HCT116 (cell line): ENCODE measurements around the gene RRAD. TPM values are rescaled to one million over a fixed set of nuclear protein-coding genes. Genes with fewer than 3 reads are reported as not detected.

Experiments used
- ATAC-seq: fragments of 200-7000 bp; cut with Tn5 transposase; 2 replicates; pipeline ENCODE4 v1.9.1; 2020; ENCODE audit warnings: mild to moderate bottlenecking, moderate library complexity
- BruUV-seq: library from RNA; stranded (reverse); fragments of 400-500 nt; replicated peaks from 2 replicates; lab custom pipeline; 2021; lab: Mats Ljungman, UMichigan
- CTCF ChIA-PET: fragments of 300-600 bp; sonication (Branson Sonifier 250); formaldehyde crosslinking; loops from one replicate; lab custom pipeline; 2021; ENCODE audit warnings: antibody characterized with exemption; lab: Charles Lee
- POLR2A ChIA-PET: fragments of 300-600, 350-600 bp; sonication (Branson Sonifier 250); formaldehyde crosslinking; loops from one replicate; lab custom pipeline; 2021; ENCODE audit warnings: antibody characterized with exemption; lab: Charles Lee
- RAD21 ChIA-PET, 2 experiments: fragments of 300-600 bp; sonication (Branson Sonifier 250); formaldehyde crosslinking; loops; one replicate each; lab custom pipeline; 2023; ENCODE audit warnings: low total read pairs in 2 of 2; ENCODE audit not compliant: uncharacterized antibody in 2 of 2, unreplicated experiment in 2 of 2, low non-redundant PET in 1 of 2; lab: Charles Lee
- DNase-seq: peaks from one replicate; pipeline ENCODE4 v3.0.0-alpha.2; 2010; ENCODE audit warnings: low read depth, low spot score
- H2AFZ ChIP-seq: fragments of 200-600 bp; shearing (Covaris generic), sonication (generic); 2 replicates; pipeline ENCODE4 v1.6.1; 2017; ENCODE audit warnings: low read depth, mixed run types, mixed read lengths, antibody characterized with exemption, low read length; ENCODE audit not compliant: poor library complexity, severe bottlenecking
- H3K27ac ChIP-seq: 2 replicates; pipeline ENCODE4 v1.5.1; 2012; ENCODE audit warnings: low read depth, low read length
- H3K27me3 ChIP-seq: fragments of 200-600 bp; sonication (generic); 2 replicates; pipeline ENCODE4 v1.6.1; 2016; ENCODE audit warnings: mixed run types, low read length, mixed read lengths; ENCODE audit not compliant: insufficient read depth
- H3K36me3 ChIP-seq, 2 experiments: fragments of 200-500 bp in 1 of 2; fragments of 200-600 bp in 1 of 2; sonication (Bioruptor generic) in 1 of 2; sonication (generic) in 1 of 2; 2 replicates each; pipeline versions ENCODE4 v1.5.1 to v1.6.1; 2014 to 2016; ENCODE audit warnings: low read length in 2 of 2, inconsistent platforms in 1 of 2, mixed read lengths in 1 of 2, mixed run types in 1 of 2; ENCODE audit not compliant: insufficient read depth in 2 of 2, control insufficient read depth in 1 of 2
- H3K4me1 ChIP-seq, 2 experiments: fragments of 200-600 bp in 1 of 2; sonication (generic) in 1 of 2; 2 replicates each; pipeline versions ENCODE4 v1.5.1 to v1.6.1; 2012 to 2017; ENCODE audit warnings: low read length in 2 of 2, inconsistent platforms in 1 of 2, mild to moderate bottlenecking in 1 of 2, mixed read lengths in 1 of 2, mixed run types in 1 of 2, moderate library complexity in 1 of 2; ENCODE audit not compliant: insufficient read depth in 2 of 2, control insufficient read depth in 1 of 2
- H3K4me2 ChIP-seq: fragments of 200-600 bp; sonication (generic); 2 replicates; pipeline ENCODE4 v1.6.1; 2017; ENCODE audit warnings: mixed run types, low read length, mixed read lengths
- H3K4me3 ChIP-seq, 2 experiments: fragments of 200-600 bp in 1 of 2; sonication (generic) in 1 of 2; replicated peaks in 1 of 2; 2 replicates each; pipeline ENCODE4 v1.5.1; 2011 to 2016; ENCODE audit warnings: low read length in 2 of 2, control low read depth in 1 of 2, low read depth in 1 of 2, mild to moderate bottlenecking in 1 of 2, mixed read lengths in 1 of 2, mixed run types in 1 of 2
- H3K79me2 ChIP-seq: fragments of 200-600 bp; sonication (generic); 2 replicates; pipeline ENCODE4 v1.6.1; 2017; ENCODE audit warnings: mild to moderate bottlenecking, mixed run types, low read length, moderate library complexity, mixed read lengths; ENCODE audit not compliant: insufficient read depth
- H3K9ac ChIP-seq: fragments of 200-600 bp; sonication (generic); 2 replicates; pipeline ENCODE4 v1.6.1; 2016; ENCODE audit warnings: low read length, mixed read lengths
- H3K9me2 ChIP-seq: fragments of 200-600 bp; sonication (generic), shearing (Covaris generic); 2 replicates; pipeline ENCODE4 v1.6.1; 2017; ENCODE audit warnings: mixed run types, mild to moderate bottlenecking, moderate library complexity; ENCODE audit not compliant: insufficient read depth
- H3K9me3 ChIP-seq, 2 experiments: fragments of 200-500 bp in 1 of 2; fragments of 200-600 bp in 1 of 2; sonication (Bioruptor generic) in 1 of 2; sonication (generic) in 1 of 2; 2 replicates each; pipeline ENCODE4 v1.6.1; 2014 to 2017; ENCODE audit warnings: low read length in 2 of 2, mixed read lengths in 2 of 2, inconsistent platforms in 1 of 2, low read depth in 1 of 2, mild to moderate bottlenecking in 1 of 2, mixed run types in 1 of 2, moderate library complexity in 1 of 2; ENCODE audit not compliant: control insufficient read depth in 1 of 2, insufficient read depth in 1 of 2
- H4K20me1 ChIP-seq: fragments of 200-600 bp; sonication (generic), shearing (Covaris generic); 2 replicates; pipeline ENCODE4 v1.6.1; 2017; ENCODE audit warnings: mixed run types, mild to moderate bottlenecking, moderate library complexity; ENCODE audit not compliant: insufficient read depth
- ELF1 ChIP-seq: IDR thresholded peaks from 2 replicates; pipeline ENCODE4 v1.6.1; 2012; ENCODE audit warnings: low read depth, borderline replicate concordance
- JUND ChIP-seq: IDR thresholded peaks from 2 replicates; pipeline ENCODE4 v1.6.1; 2012
- SIN3A ChIP-seq: IDR thresholded peaks from 2 replicates; pipeline ENCODE4 v1.6.1; 2012; ENCODE audit warnings: low read depth
- SP1 ChIP-seq: IDR thresholded peaks from 2 replicates; pipeline ENCODE4 v1.6.1; 2012; ENCODE audit warnings: low read depth
- TCF7L2 ChIP-seq: IDR thresholded peaks from 2 replicates; pipeline ENCODE4 v1.7.0; 2011; ENCODE audit warnings: borderline replicate concordance, inconsistent platforms; ENCODE audit not compliant: insufficient read depth, insufficient read length; ENCODE audit errors: extremely low read depth
- ZNF274 ChIP-seq: fragments of 200-500 bp; sonication (Bioruptor generic); IDR thresholded peaks from 2 replicates; pipeline ENCODE4 v1.6.1; 2014; ENCODE audit warnings: mild to moderate bottlenecking, low read depth, low read length, inconsistent platforms
- intact Hi-C: fragments of 100-400 bp; cut with micrococcal nuclease; formaldehyde crosslinking; loops from 2 replicates; pipeline ENCODE4 v1.10.0; 2022
- total RNA-seq: library from RNA; stranded (reverse); gene quantifications from one replicate; pipeline ENCODE4 v1.2.1, GENCODE V29; 2021; ENCODE audit not compliant: unreplicated experiment
- TF ChIP-seq, protein P1 (sequence below): IDR thresholded peaks from 2 replicates; pipeline ENCODE4 v1.6.1; 2012
- TF ChIP-seq, protein P2 (sequence below): IDR thresholded peaks from 2 replicates; pipeline ENCODE4 v1.6.1; 2012
- TF ChIP-seq, protein P3 (sequence below): IDR thresholded peaks from 2 replicates; pipeline ENCODE4 v1.6.1; 2012; ENCODE audit warnings: low read depth
- TF ChIP-seq, protein P4 (sequence below): IDR thresholded peaks from 2 replicates; pipeline ENCODE4 v1.6.1; 2011; ENCODE audit warnings: mild to moderate bottlenecking, low read length, moderate library complexity; ENCODE audit not compliant: insufficient replicate concordance; ENCODE audit errors: extremely low read depth

RRAD gene
- total RNA-seq, 1 experiment from 2014 or later: 2.2 TPM

DNA sequence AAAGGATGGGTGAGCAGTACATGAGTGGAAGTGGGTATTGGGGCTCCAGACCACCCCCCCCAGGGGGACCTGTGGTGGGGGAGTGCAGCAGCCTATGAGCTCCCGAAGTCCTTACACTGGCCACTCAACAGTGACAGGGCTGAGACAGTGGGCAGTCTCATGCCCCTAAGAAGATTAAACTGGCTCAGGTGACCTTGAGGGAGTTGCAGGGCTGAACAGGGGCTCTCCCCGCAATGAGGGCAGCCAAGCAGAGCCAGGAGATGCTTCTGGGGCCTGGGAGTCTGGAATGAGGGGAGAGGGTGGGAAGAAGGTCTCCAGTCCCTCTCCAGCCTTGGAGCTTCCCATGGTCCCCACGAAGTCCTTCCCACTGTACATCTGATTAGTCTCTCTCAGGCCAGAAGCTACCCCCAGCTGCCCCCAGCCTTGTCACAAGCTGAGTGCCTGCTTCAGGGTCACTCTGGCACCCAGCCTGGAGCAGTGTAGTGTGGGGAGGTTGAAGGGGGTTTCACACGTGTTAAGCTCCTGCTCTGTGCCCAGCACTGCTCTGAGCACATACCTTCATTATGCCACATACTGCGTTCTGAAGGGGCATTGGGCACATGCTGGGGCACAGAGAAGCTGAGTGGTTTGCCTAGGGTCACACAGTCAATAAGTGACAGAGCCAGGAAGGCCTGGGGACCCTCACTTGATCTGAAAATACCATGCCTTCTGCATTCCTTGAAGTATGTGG is 5.6 kb downstream of the RRAD start:
- ChIA-PET RAD21 (no interaction called here), POLR2A (interaction anchor here (1.2 kb wide), 1 partner anchor 10 kb away, joined by 3 read pairs; no protein-coding TSS in a partner anchor), CTCF (interaction anchor here (1.4 to 1.9 kb wide), 2 partner anchors 10 to 47 kb away, joined by 3 to 5 read pairs; no protein-coding TSS in a partner anchor)
- no peaks in the 10 kb centered on the region for H4K20me1 ChIP-seq
- H3K4me1 ChIP-seq: peaks cover 0 to 2% of the 10 kb centered on the region in 2 experiments; a peak in 2 of 4 replicates
- H2AFZ ChIP-seq: no peak overlapping the region
- no peak overlapping the region for H3K4me3 ChIP-seq
- H3K27me3 ChIP-seq: no peaks in the 10 kb centered on the region
- no peaks in the 10 kb centered on the region for H3K9me3 ChIP-seq
- H3K9ac ChIP-seq: no peak overlapping the region
- H3K9me2 ChIP-seq: no peaks in the 10 kb centered on the region
- TF ChIP-seq JUND (no peak), ELF1 (no peak), SIN3A (no peak), ZNF274 (no peak), TCF7L2 (no peak), SP1 (no peak)
- TF ChIP-seq, protein P1, sequence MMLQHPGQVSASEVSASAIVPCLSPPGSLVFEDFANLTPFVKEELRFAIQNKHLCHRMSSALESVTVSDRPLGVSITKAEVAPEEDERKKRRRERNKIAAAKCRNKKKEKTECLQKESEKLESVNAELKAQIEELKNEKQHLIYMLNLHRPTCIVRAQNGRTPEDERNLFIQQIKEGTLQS: no peak
- TF ChIP-seq, protein P2, sequence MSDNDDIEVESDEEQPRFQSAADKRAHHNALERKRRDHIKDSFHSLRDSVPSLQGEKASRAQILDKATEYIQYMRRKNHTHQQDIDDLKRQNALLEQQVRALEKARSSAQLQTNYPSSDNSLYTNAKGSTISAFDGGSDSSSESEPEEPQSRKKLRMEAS: no peak
- TF ChIP-seq, protein P3, sequence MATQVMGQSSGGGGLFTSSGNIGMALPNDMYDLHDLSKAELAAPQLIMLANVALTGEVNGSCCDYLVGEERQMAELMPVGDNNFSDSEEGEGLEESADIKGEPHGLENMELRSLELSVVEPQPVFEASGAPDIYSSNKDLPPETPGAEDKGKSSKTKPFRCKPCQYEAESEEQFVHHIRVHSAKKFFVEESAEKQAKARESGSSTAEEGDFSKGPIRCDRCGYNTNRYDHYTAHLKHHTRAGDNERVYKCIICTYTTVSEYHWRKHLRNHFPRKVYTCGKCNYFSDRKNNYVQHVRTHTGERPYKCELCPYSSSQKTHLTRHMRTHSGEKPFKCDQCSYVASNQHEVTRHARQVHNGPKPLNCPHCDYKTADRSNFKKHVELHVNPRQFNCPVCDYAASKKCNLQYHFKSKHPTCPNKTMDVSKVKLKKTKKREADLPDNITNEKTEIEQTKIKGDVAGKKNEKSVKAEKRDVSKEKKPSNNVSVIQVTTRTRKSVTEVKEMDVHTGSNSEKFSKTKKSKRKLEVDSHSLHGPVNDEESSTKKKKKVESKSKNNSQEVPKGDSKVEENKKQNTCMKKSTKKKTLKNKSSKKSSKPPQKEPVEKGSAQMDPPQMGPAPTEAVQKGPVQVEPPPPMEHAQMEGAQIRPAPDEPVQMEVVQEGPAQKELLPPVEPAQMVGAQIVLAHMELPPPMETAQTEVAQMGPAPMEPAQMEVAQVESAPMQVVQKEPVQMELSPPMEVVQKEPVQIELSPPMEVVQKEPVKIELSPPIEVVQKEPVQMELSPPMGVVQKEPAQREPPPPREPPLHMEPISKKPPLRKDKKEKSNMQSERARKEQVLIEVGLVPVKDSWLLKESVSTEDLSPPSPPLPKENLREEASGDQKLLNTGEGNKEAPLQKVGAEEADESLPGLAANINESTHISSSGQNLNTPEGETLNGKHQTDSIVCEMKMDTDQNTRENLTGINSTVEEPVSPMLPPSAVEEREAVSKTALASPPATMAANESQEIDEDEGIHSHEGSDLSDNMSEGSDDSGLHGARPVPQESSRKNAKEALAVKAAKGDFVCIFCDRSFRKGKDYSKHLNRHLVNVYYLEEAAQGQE: no peak
- TF ChIP-seq, protein P4, sequence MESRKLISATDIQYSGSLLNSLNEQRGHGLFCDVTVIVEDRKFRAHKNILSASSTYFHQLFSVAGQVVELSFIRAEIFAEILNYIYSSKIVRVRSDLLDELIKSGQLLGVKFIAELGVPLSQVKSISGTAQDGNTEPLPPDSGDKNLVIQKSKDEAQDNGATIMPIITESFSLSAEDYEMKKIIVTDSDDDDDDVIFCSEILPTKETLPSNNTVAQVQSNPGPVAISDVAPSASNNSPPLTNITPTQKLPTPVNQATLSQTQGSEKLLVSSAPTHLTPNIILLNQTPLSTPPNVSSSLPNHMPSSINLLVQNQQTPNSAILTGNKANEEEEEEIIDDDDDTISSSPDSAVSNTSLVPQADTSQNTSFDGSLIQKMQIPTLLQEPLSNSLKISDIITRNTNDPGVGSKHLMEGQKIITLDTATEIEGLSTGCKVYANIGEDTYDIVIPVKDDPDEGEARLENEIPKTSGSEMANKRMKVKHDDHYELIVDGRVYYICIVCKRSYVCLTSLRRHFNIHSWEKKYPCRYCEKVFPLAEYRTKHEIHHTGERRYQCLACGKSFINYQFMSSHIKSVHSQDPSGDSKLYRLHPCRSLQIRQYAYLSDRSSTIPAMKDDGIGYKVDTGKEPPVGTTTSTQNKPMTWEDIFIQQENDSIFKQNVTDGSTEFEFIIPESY: no peak
- H3K79me2 ChIP-seq: no peaks in the 10 kb centered on the region
- ATAC-seq (no peak), DNase-seq (no peak)
- BruUV-seq: no TSS peak
- intact Hi-C loops: no loop called here
- no peaks in the 10 kb centered on the region for H3K36me3 ChIP-seq
- no peak overlapping the region for H3K27ac ChIP-seq
- no peak overlapping the region for H3K4me2 ChIP-seq
